Measurements from ENCODE around the gene GLYATL3. TPM values are rescaled to one million over a fixed set of nuclear protein-coding genes. Genes with fewer than 3 reads are reported as not detected.

Gene GLYATL3
- total RNA-seq, 1 donor from 2014 or later = not detected

DNA sequence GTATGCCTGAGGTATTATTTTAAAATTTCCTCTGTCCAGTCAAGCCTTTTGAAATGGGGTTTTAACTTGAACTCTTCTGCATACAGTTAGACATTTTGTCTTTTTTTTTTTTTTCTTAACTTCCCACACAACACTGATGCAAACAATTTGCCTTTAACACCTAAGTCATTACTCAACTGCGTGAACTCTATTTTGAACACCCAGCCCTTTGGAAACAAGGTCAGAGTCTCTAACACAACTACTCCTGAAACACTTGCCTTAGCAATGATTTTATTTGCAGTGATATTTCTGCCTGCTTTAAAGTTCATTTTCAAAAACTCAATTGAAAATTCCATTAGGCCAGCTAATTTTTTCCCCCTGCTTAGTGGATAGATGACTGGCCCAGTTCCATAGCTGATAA is 24.2 kb downstream of the GLYATL3 start:
- Histone ChIP-seq H3K4me3 (no peak overlapping the region), H3K9me3 (replicated peaks) (no peaks in the 10 kb centered on the region), H3K27ac (replicated peaks) (no peak overlapping the region), H3K36me3 (no peaks in the 10 kb centered on the region), H3K27me3 (ENCODE audit: low read depth) (peaks cover 9% of the 10 kb centered on the region), H3K4me1 (no peaks in the 10 kb centered on the region)
- DNase-seq = no peak
- TF ChIP-seq, protein P1, sequence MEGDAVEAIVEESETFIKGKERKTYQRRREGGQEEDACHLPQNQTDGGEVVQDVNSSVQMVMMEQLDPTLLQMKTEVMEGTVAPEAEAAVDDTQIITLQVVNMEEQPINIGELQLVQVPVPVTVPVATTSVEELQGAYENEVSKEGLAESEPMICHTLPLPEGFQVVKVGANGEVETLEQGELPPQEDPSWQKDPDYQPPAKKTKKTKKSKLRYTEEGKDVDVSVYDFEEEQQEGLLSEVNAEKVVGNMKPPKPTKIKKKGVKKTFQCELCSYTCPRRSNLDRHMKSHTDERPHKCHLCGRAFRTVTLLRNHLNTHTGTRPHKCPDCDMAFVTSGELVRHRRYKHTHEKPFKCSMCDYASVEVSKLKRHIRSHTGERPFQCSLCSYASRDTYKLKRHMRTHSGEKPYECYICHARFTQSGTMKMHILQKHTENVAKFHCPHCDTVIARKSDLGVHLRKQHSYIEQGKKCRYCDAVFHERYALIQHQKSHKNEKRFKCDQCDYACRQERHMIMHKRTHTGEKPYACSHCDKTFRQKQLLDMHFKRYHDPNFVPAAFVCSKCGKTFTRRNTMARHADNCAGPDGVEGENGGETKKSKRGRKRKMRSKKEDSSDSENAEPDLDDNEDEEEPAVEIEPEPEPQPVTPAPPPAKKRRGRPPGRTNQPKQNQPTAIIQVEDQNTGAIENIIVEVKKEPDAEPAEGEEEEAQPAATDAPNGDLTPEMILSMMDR (IDR thresholded peaks at IDR 0.05; ENCODE audit: borderline replicate concordance) = no peak
- intact Hi-C loops (cut with micrococcal nuclease) = no loop called here

DNA sequence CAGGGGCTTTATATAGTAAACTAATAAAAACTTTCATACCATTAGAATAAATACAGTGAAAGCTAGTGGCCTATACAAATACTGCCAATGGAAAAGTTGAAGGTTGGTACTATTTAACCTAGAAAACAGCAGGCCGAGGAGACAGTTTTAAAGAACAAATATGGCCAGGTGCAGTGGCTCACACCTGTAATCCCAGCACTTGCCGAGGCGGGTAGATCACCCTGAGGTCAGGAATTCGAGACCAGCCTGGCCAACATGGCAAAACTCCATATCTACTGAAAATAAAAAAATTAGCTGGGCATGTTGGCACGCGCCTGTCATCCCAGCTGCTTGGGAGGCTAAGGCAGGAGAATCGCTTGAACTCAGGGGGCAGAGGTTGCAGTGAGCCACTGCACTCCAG is 24.8 kb downstream of the GLYATL3 start:
- no peaks in the 10 kb centered on the region for H3K4me1 ChIP-seq

DNA sequence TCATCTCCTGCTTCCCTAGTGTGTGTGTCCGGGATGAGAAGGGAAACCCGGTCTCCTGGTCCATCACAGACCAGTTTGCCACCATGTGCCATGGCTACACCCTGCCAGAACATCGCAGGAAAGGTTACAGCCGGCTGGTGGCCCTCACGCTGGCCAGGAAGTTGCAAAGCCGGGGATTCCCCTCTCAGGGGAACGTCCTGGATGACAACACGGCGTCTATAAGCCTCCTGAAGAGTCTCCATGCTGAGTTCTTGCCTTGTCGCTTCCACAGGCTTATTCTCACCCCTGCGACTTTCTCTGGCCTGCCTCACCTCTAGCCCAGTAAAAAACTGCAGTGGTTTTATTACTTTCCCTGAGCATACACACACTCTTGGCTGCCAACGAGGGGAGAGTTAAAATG is 26.9 kb downstream of the GLYATL3 start:
- intact Hi-C loops (cut with micrococcal nuclease) = no loop called here

More for the DNA sequence above, 24.8 kb downstream of the GLYATL3 start:
- DNase-seq = no peak
- peaks cover 6% of the 10 kb centered on the region for H3K27me3 ChIP-seq (ENCODE audit: low read depth)
- no peak overlapping the region for H3K4me3 ChIP-seq
- no peak overlapping the region for H3K27ac ChIP-seq (replicated peaks)
- no peaks in the 10 kb centered on the region for H3K36me3 ChIP-seq
- intact Hi-C loops (cut with micrococcal nuclease) = no loop called here
- TF ChIP-seq, protein P1 (IDR thresholded peaks at IDR 0.05; ENCODE audit: borderline replicate concordance) = no peak
- H3K9me3 ChIP-seq (replicated peaks) = no peaks in the 10 kb centered on the region

DNA sequence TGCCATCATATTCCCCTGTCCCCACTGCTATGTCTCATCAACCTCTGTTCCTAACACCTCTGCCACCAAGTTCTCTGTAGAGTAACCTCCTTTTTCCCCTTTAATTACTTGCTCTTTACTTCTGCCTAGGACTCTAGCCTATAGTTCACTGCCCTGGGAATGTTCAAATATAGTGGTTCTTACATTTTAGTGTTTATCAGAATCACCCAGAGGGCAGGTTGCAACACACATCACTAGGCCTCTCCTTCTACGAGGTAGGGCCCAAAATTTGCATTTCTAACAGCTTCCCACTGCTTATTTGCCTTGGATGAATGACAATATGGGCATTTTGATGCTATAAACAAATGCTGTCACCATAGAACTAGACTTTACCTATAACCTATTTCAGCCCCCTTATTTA is 27.6 kb downstream of the GLYATL3 start:
- intact Hi-C loops (cut with micrococcal nuclease) = no loop called here
- Histone ChIP-seq H3K27ac (replicated peaks) (no peak overlapping the region), H3K36me3 (no peaks in the 10 kb centered on the region), H3K4me3 (no peak overlapping the region), H3K9me3 (replicated peaks) (no peaks in the 10 kb centered on the region), H3K27me3 (ENCODE audit: low read depth) (no peaks in the 10 kb centered on the region), H3K4me1 (peaks cover under 1% of the 10 kb centered on the region)
- TF ChIP-seq, protein P1 (IDR thresholded peaks at IDR 0.05; ENCODE audit: borderline replicate concordance) = no peak
- no peak for DNase-seq

More for the DNA sequence above, 26.9 kb downstream of the GLYATL3 start:
- Histone ChIP-seq H3K36me3 (no peaks in the 10 kb centered on the region), H3K4me1 (no peaks in the 10 kb centered on the region), H3K27ac (replicated peaks) (no peak overlapping the region), H3K9me3 (replicated peaks) (no peaks in the 10 kb centered on the region), H3K4me3 (no peak overlapping the region), H3K27me3 (ENCODE audit: low read depth) (no peaks in the 10 kb centered on the region)
- TF ChIP-seq, protein P1 (IDR thresholded peaks at IDR 0.05; ENCODE audit: borderline replicate concordance) = no peak
- no peak for DNase-seq

DNA sequence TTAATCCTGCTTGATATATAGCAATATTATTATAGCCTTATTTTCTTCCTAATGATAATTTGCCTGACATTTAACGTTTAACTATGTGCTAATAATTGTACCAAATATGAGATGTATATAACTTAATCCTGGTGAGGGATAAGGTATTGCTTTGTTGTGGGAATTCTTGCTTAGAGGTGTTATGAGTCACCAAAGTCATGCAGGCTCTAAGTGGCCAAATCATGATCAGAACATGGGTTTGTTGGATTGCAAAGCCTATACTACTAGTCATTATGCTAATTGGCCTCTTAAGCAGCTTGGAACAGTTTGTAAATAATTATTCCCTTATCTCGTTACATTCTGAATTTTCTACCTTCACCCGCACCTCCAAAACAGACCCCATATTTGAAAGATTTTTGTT is 28.8 kb downstream of the GLYATL3 start:
- no peak for DNase-seq
- Histone ChIP-seq H3K36me3 (no peaks in the 10 kb centered on the region), H3K27me3 (ENCODE audit: low read depth) (no peaks in the 10 kb centered on the region), H3K27ac (replicated peaks) (no peak overlapping the region), H3K4me1 (peaks cover 4% of the 10 kb centered on the region), H3K9me3 (replicated peaks) (no peaks in the 10 kb centered on the region), H3K4me3 (no peak overlapping the region)
- intact Hi-C loops (cut with micrococcal nuclease) = no loop called here
- TF ChIP-seq, protein P1 (IDR thresholded peaks at IDR 0.05; ENCODE audit: borderline replicate concordance) = no peak
